ENCODE measurements around the gene LARGE1.

The LARGE1 gene

DNA sequence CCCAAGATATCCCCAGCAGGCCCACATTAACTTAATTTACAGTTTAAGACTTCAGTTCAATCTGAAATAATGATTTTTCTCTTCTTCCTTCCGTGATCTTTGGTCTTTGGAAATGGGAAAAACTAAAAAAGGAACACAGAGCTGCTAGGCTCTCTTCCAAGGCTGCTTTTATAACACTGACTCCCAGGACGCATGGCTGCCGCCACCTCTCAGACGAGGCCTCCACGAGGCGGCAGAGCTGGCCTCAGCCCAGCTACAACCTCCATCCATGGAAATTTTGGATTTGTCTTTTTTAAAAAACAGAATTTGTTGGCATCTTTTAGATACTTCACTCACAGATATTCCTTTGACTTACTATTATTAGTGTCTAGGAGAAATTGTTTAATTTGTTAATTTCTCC lies 476.6 kb downstream of the LARGE1 start:
- Histone ChIP-seq H3K4me3 (ENCODE audit: low read depth, low read length) (no peak overlapping the region), H3K27me3 (replicated peaks) (no peaks in the 10 kb centered on the region), H3K27ac (no peak overlapping the region), H3K36me3 (replicated peaks) (no peaks in the 10 kb centered on the region)
- TF ChIP-seq, protein P1, sequence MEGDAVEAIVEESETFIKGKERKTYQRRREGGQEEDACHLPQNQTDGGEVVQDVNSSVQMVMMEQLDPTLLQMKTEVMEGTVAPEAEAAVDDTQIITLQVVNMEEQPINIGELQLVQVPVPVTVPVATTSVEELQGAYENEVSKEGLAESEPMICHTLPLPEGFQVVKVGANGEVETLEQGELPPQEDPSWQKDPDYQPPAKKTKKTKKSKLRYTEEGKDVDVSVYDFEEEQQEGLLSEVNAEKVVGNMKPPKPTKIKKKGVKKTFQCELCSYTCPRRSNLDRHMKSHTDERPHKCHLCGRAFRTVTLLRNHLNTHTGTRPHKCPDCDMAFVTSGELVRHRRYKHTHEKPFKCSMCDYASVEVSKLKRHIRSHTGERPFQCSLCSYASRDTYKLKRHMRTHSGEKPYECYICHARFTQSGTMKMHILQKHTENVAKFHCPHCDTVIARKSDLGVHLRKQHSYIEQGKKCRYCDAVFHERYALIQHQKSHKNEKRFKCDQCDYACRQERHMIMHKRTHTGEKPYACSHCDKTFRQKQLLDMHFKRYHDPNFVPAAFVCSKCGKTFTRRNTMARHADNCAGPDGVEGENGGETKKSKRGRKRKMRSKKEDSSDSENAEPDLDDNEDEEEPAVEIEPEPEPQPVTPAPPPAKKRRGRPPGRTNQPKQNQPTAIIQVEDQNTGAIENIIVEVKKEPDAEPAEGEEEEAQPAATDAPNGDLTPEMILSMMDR (IDR thresholded peaks at IDR 0.05; ENCODE audit: low read depth, low read length, missing control alignments) = no peak
- in situ Hi-C loops (cut with HindIII; ENCODE audit: low pct_ligation_motif_present, low sequenced_read_pairs) = no loop called here
- DNase-seq = no peak

DNA sequence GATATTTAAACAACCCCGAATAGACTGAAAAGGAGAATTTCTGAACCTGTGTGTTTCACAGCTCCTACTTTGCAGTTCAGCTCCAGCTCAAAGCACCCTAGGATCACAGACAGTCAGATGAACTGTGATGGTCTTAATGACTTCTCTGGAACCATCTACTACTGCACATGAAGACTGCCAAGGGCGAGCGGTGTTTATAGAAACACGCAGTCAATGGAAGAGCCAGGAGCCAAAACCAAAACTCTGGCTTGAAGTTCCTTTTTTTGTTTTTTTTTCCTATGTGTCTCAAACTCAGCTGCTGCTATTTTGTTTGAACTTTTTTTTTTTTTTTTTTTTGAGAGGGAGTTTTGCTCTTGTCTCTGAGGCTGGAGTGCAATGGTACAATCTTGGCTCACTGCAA lies 479.5 kb downstream of the LARGE1 start:
- H3K27ac ChIP-seq = no peak overlapping the region
- in situ Hi-C loops (cut with HindIII; ENCODE audit: low pct_ligation_motif_present, low sequenced_read_pairs) = no loop called here
- no peak overlapping the region for H3K4me3 ChIP-seq (ENCODE audit: low read depth, low read length)
- H3K27me3 ChIP-seq (replicated peaks) = no peaks in the 10 kb centered on the region
- DNase-seq = no peak
- no peaks in the 10 kb centered on the region for H3K36me3 ChIP-seq (replicated peaks)
- TF ChIP-seq, protein P1 (IDR thresholded peaks at IDR 0.05; ENCODE audit: low read depth, low read length, missing control alignments) = no peak

DNA sequence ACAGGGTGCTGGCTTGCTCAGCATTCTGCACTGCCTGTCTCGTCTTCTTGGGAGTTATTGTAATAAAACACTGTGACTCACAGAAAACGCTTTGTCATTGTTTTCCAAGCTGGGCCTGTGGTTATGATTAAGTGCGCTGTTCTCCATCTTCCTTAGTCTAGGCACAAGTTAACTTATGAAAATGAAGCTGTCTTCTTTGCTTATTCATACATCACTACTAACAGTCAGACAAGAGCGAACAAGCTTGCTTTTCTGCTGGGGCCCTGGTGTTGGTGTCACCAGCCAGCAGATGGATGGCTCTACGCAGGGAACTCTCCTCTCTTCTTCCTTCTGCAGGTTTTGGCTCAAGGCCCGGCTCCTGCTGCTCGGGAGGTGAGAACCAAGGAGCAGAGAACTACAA lies 482.0 kb downstream of the LARGE1 start:
- in situ Hi-C loops (cut with HindIII; ENCODE audit: low pct_ligation_motif_present, low sequenced_read_pairs) = no loop called here
- Histone ChIP-seq H3K27ac (peak overlapping the region; percentile 85), H3K4me3 (ENCODE audit: low read depth, low read length) (no peak overlapping the region), H3K27me3 (replicated peaks) (no peaks in the 10 kb centered on the region), H3K36me3 (replicated peaks) (no peaks in the 10 kb centered on the region)
- TF ChIP-seq, protein P1 (IDR thresholded peaks at IDR 0.05; ENCODE audit: low read depth, low read length, missing control alignments) = peak; percentile 20
- peak; percentile 93 for DNase-seq

DNA sequence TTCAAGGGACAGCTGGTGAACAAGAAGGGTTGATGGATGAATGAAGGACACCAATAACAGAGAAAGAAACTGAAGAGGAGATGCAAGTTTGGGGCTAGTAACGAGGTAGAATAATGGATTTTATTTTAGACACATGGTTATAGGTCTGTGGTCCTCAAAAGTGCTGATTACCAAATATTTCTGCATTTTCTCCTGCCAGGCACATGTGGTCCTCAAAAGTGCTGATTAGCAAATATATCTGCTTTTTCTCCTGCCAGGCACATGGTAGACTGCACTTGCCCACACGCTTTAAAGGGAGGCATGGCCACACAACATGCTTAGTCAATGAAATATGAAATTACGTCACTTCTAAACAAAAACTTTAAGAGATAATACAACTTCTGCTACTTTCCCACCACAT lies 489.0 kb downstream of the LARGE1 start:
- no peaks in the 10 kb centered on the region for H3K36me3 ChIP-seq (replicated peaks)
- H3K27me3 ChIP-seq (replicated peaks) = no peaks in the 10 kb centered on the region
- DNase-seq = no peak
- TF ChIP-seq, protein P1 (IDR thresholded peaks at IDR 0.05; ENCODE audit: low read depth, low read length, missing control alignments) = no peak
- H3K4me3 ChIP-seq (ENCODE audit: low read depth, low read length) = no peak overlapping the region
- in situ Hi-C loops (cut with HindIII; ENCODE audit: low pct_ligation_motif_present, low sequenced_read_pairs) = no loop called here
- H3K27ac ChIP-seq = no peak overlapping the region

DNA sequence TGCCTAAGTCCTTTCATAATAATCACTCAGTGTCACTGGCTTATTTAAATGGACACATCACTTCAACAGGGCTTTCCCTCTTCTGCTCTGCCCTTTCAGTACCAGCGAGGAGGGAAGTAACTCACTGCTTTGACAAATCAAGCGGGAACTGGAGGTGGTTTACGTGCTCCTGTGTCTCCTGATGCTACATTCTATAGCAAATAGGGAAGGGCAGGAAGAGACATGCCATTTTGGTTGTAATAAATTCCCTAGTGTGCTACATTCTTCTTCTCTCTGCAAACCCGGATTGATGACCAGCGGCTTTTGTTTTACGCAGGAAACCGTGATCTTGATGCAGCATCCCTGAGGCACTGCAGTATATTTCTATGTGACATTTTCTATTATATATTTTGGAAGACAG lies 491.0 kb downstream of the LARGE1 start:
- TF ChIP-seq, protein P1 (IDR thresholded peaks at IDR 0.05; ENCODE audit: low read depth, low read length, missing control alignments) = no peak
- H3K27ac ChIP-seq = no peak overlapping the region
- DNase-seq = no peak
- no peaks in the 10 kb centered on the region for H3K36me3 ChIP-seq (replicated peaks)
- in situ Hi-C loops (cut with HindIII; ENCODE audit: low pct_ligation_motif_present, low sequenced_read_pairs) = no loop called here
- H3K4me3 ChIP-seq (ENCODE audit: low read depth, low read length) = no peak overlapping the region
- H3K27me3 ChIP-seq (replicated peaks) = no peaks in the 10 kb centered on the region

DNA sequence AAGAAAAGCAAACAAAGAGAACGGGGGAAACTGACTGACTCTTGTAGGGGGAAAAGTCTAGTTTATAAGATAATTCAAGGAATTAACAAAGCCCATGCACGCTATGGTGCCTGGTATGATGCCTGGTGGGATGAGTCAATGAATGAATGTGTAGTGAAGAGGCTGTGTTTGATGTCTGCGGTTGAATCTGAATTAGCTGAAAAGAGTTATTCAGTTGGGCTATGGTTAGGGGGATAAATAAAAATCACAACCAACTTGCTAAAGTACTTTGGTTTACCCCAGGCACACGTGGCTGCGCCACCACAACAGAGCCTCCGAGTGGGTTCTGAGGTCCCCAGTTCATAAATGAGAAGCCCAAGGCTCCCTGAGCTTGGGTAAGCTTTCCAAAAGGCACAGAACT lies 492.8 kb downstream of the LARGE1 start:
- no peak for DNase-seq
- Histone ChIP-seq H3K27ac (no peak overlapping the region), H3K4me3 (ENCODE audit: low read depth, low read length) (no peak overlapping the region), H3K36me3 (replicated peaks) (no peaks in the 10 kb centered on the region), H3K27me3 (replicated peaks) (no peaks in the 10 kb centered on the region)
- TF ChIP-seq, protein P1 (IDR thresholded peaks at IDR 0.05; ENCODE audit: low read depth, low read length, missing control alignments) = no peak
- in situ Hi-C loops (cut with HindIII; ENCODE audit: low pct_ligation_motif_present, low sequenced_read_pairs) = no loop called here

All from brain microvascular endothelial cell (primary cell).